Suprapubic skin (tissue), 4 donors: ENCODE measurements around the gene CYP8B1. TPM values are rescaled to one million over a fixed set of nuclear protein-coding genes. Genes with fewer than 3 reads are reported as not detected.

Source experiments
- DNase-seq, 2 donors: peaks; one replicate each; pipeline ENCODE4 v3.0.0-alpha.2; 2019; ENCODE audit warnings: low spot score in 2 of 2
- H3K27ac ChIP-seq: fragments of 200-600 bp; sonication (generic); one replicate; pipeline ENCODE4 v1.5.1; 2019
- H3K27me3 ChIP-seq: fragments of 200-600 bp; sonication (generic); one replicate; pipeline ENCODE4 v1.5.1; 2019
- H3K36me3 ChIP-seq: fragments of 200-600 bp; sonication (generic); one replicate; pipeline ENCODE4 v1.5.1; 2019
- H3K4me1 ChIP-seq: fragments of 200-600 bp; sonication (generic); one replicate; pipeline ENCODE4 v1.5.1; 2019
- H3K4me3 ChIP-seq: fragments of 200-600 bp; sonication (generic); one replicate; pipeline ENCODE4 v1.5.1; 2019; ENCODE audit warnings: mild to moderate bottlenecking
- H3K9me3 ChIP-seq: fragments of 200-600 bp; sonication (generic); one replicate; pipeline ENCODE4 v1.5.1; 2019
- EP300 ChIP-seq: sonication (generic); formaldehyde crosslinking; IDR thresholded peaks from one replicate; pipeline ENCODE4 v1.6.1; 2017; ENCODE audit warnings: antibody characterized with exemption
- POLR2A ChIP-seq, 2 donors: fragments of 450-650 bp; IDR thresholded peaks; one replicate each; pipeline ENCODE4 v1.6.1; 2017; ENCODE audit warnings: antibody characterized with exemption in 2 of 2, mild to moderate bottlenecking in 2 of 2, moderate library complexity in 2 of 2
- POLR2AphosphoS5 ChIP-seq, 3 donors: sonication (generic); formaldehyde crosslinking; IDR thresholded peaks; one replicate each; pipeline ENCODE4 v1.6.1; 2017; ENCODE audit warnings: antibody characterized with exemption in 3 of 3
- WGBS: methylation state at CpG from one replicate; pipeline ENCODE4 v1.1.5; 2018; 5-methylcytosine and 5-hydroxymethylcytosine counted together
- total RNA-seq, 4 donors: library from RNA; depleted of rRNA; stranded (reverse); fragments of >200 nt; gene quantifications; one replicate each; pipeline ENCODE4 v1.1.0, GENCODE V29; 2016
- TF ChIP-seq, protein P1 (sequence below), 2 donors: fragments of 200-600 bp in 1 of 2; fragments of 450-650 bp in 1 of 2; sonication (generic) in 1 of 2; IDR thresholded peaks; one replicate each; pipeline ENCODE4 v1.5.1; 2016 to 2019; ENCODE audit warnings: antibody characterized with exemption in 2 of 2, mild to moderate bottlenecking in 1 of 2, moderate library complexity in 1 of 2

Gene CYP8B1
- total RNA-seq, 4 donors from 2014 or later, result not detected

DNA sequence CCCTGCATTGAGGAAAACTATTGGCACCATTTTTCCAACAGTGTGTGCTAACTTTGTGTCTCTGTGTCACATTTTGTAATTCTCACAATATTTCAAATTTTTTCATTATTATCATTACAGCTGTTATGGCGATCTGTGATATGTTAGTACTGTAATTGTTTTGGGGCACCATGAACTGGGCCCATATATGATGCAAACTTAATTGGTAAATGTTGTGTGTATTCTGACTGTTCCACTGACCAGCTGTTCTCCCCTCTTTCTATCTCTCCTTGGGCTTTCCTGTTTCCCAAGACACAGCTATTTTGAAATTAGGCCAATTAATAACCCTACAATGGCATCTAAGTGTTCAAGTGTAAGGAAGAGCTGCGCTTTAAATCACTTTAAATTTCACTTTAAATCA, 2.2 kb upstream of the CYP8B1 start:
- Histone ChIP-seq H3K4me1 (peaks cover 4% of the 10 kb centered on the region), H3K27me3 (no peaks in the 10 kb centered on the region), H3K36me3 (no peaks in the 10 kb centered on the region), H3K27ac (no peak overlapping the region), H3K4me3 (no peak overlapping the region), H3K9me3 (no peaks in the 10 kb centered on the region)
- no peak for DNase-seq
- TF ChIP-seq, protein P1, sequence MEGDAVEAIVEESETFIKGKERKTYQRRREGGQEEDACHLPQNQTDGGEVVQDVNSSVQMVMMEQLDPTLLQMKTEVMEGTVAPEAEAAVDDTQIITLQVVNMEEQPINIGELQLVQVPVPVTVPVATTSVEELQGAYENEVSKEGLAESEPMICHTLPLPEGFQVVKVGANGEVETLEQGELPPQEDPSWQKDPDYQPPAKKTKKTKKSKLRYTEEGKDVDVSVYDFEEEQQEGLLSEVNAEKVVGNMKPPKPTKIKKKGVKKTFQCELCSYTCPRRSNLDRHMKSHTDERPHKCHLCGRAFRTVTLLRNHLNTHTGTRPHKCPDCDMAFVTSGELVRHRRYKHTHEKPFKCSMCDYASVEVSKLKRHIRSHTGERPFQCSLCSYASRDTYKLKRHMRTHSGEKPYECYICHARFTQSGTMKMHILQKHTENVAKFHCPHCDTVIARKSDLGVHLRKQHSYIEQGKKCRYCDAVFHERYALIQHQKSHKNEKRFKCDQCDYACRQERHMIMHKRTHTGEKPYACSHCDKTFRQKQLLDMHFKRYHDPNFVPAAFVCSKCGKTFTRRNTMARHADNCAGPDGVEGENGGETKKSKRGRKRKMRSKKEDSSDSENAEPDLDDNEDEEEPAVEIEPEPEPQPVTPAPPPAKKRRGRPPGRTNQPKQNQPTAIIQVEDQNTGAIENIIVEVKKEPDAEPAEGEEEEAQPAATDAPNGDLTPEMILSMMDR (IDR thresholded peaks at IDR 0.05), result no peak
- TF ChIP-seq EP300 (no peak), POLR2A (IDR thresholded peaks at IDR 0.05) (no peak)
- WGBS, result 89% methylated on average over 2 of the region's 2 CpGs

DNA sequence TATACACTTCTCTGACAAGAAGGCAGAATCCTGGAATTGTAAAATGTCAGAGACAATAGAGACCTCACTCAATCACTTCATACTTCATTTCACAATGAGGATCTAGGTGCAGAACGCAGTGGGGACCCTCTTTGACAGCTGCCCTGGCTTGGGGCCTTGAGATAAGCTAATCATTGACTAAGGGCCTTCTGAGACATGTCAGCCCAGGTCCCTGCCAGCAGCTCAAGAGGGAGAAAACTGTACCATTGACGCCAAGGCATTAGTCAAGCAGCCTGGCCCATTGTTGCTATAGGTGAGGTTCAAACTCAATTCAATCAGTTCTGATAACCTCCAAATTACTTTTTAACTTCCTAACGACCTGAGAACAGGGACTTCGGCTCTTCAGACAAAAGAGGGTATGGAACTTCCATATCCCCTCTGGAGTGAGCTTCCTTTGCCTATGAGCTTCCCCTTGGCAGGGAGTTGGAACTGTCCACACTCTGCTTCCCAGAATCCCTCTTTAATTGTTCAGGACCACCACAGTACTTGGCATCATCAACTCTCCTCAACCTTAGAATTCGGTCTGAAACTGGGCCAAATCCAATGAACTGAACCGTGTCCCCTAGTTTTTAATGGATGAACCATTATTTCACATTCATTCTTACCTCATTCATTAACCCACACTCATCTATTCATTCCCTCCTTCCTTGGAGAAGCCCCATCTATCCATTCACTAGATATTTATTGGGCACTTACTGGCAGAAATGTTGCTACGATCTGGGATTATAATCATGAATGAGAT, 1.5 kb upstream of the CYP8B1 start:
- DNase-seq, result no peak
- Histone ChIP-seq H3K4me1 (peaks cover 4% of the 10 kb centered on the region), H3K9me3 (no peaks in the 10 kb centered on the region), H3K36me3 (no peaks in the 10 kb centered on the region), H3K4me3 (no peak overlapping the region), H3K27ac (no peak overlapping the region), H3K27me3 (no peaks in the 10 kb centered on the region)
- TF ChIP-seq POLR2AphosphoS5 (IDR thresholded peaks at IDR 0.05) (no peak), EP300 (no peak), POLR2A (IDR thresholded peaks at IDR 0.05) (no peak)
- TF ChIP-seq, protein P1 (IDR thresholded peaks at IDR 0.05), result no peak
- WGBS, result 79% methylated on average over 7 of the region's 7 CpGs

DNA sequence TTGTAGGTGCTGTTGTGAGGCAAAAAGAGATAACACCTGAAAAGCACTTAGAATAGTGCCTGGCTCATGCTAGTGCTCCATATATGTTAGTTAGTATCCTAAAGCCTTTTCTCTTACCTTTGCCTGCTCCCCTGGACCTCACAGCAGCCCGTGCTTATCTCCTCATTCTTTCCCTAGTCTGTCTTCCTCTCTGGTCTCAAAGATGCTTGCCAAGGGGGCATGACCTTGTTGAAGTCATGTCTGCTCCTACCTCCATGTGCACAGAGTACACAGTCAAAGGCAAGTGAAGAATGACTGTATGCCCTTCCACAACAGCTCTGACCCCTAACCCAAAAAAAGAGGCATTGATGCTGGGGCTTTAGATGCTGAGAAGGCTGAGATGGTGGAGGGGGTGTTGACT, 722 bp upstream of the CYP8B1 start:
- Histone ChIP-seq H3K4me3 (no peak overlapping the region), H3K9me3 (no peaks in the 10 kb centered on the region), H3K36me3 (no peaks in the 10 kb centered on the region), H3K27me3 (no peaks in the 10 kb centered on the region), H3K4me1 (peaks cover 8% of the 10 kb centered on the region), H3K27ac (no peak overlapping the region)
- no peak for DNase-seq
- 58% methylated on average over 1 of the region's 1 CpG for WGBS
- TF ChIP-seq EP300 (no peak), POLR2A (IDR thresholded peaks at IDR 0.05) (no peak), POLR2AphosphoS5 (IDR thresholded peaks at IDR 0.05) (no peak)
- TF ChIP-seq, protein P1 (IDR thresholded peaks at IDR 0.05), result no peak

DNA sequence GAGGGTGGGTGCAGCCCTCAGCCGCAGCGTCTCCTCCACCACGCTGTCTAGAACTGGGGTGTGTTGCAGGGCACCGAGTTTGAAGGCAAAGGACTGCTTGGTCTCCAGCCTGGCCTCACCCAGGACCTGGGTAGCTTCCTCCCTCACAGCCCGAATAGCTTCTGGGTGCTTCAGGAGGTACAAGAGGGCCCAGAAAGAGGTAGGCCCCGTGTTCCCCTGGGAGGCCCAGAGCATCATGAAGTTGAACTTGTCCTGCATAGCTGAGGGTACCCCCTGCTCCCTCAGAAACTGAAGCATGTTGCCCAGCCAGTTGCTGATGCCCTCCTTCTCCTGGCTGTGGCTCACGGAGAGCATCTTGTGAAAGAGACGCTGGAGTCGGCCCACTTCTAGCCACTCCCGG, 930 bp downstream of the CYP8B1 start:
- H3K27me3 ChIP-seq, result no peaks in the 10 kb centered on the region
- H3K36me3 ChIP-seq, result no peaks in the 10 kb centered on the region
- 90% methylated on average over 7 of the region's 10 CpGs for whole genome bisulfite sequencing
- TF ChIP-seq POLR2AphosphoS5 (IDR thresholded peaks at IDR 0.05) (no peak), POLR2A (IDR thresholded peaks at IDR 0.05) (no peak), EP300 (no peak)
- TF ChIP-seq, protein P1 (IDR thresholded peaks at IDR 0.05), result no peak
- H3K4me1 ChIP-seq, result peaks cover 4% of the 10 kb centered on the region
- no peak overlapping the region for H3K27ac ChIP-seq
- H3K4me3 ChIP-seq, result no peak overlapping the region
- no peaks in the 10 kb centered on the region for H3K9me3 ChIP-seq
- no peak for DNase-seq

DNA sequence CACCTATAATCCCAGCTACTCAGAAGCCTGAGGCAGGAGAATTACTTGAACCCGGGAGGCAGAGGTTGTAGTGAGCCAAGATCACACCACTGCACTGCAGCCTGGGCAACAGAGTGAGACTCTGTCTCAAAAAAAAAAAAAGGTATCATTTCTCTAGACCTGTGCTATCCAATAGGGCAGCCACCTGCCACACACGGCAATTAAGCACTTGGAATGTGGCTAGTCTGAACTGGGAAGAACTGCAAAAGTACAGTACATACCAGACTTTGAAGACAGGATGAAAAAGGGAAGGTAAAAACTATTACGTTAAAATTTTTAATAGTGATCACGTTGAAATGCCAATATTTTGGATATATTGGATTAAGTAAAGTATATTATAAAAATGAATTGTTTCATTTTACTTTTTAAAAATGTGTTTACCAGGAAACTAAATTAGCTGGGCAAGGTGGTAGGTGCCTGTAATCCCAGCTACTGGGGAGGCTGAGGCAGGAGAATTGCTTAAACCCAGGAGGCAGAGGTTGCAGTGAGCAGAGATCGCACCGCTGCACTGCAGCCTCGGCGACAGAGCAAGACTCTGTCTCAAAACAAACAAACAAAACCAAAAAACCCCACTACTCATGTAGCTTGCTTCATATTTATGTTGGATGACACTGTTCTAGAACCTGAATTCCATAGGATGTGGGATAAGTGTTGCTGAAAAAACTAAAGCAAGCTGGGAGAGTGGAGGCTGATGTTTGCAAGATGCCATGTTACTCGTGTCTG, 2.3 kb downstream of the CYP8B1 start:
- Histone ChIP-seq H3K4me1 (peaks cover 4% of the 10 kb centered on the region), H3K4me3 (no peak overlapping the region), H3K36me3 (no peaks in the 10 kb centered on the region), H3K27ac (no peak overlapping the region), H3K27me3 (no peaks in the 10 kb centered on the region), H3K9me3 (no peaks in the 10 kb centered on the region)
- DNase-seq, result no peak
- WGBS, result 74% methylated on average over 9 of the region's 9 CpGs
- TF ChIP-seq POLR2A (IDR thresholded peaks at IDR 0.05), result no peak
